ENCODE measurements around the gene COL9A3. TPM values are rescaled to one million over a fixed set of nuclear protein-coding genes. Genes with fewer than 3 reads are reported as not detected.

Gene COL9A3
- total RNA-seq, result 1 to 10 TPM; 1.5 to 7.6 (median 3.5) TPM
- long read RNA-seq, partial matches to known transcripts, result 0 of 1 reads
- long read RNA-seq, other reads (novel, unspliced or antisense), result 1 of 1 reads

GRCh38 chr20:62816884-62817873 is at the start of gene COL9A3:
TSS of gene COL9A3 (plus strand) at chr20:62817050. CDS start at chr20:62817065, 15 bp downstream.
- DNase-seq (no peak), ATAC-seq (no peak)
- no peaks in the 10 kb centered on the region for H3K9me3 ChIP-seq
- H3K27me3 ChIP-seq, result no peaks in the 10 kb centered on the region
- H3K4me1 ChIP-seq, result peaks cover 0 to 6% (median under 1%) of the 10 kb centered on the region in 4 donors
- H3K36me3 ChIP-seq, result peaks cover 0 to 8% (median 4%) of the 10 kb centered on the region in 4 donors
- H3K27ac ChIP-seq, result no peak within 1 kb of the TSS
- WGBS (ENCODE audit: insufficient coverage, low coverage, low lambda C conversion rate, missing lambda C conversion rate), result under 1% methylated on average over 26 of the region's 108 CpGs
- intact Hi-C loops (cut with DNase I), result no loop called here
- no peak within 1 kb of the TSS for H3K4me3 ChIP-seq
- TF ChIP-seq POLR2A (IDR thresholded peaks at IDR 0.05), result no peak
- TF ChIP-seq CTCF (IDR thresholded peaks at IDR 0.05), result no peak

- WGBS (ENCODE audit: insufficient coverage, low coverage, low lambda C conversion rate, missing lambda C conversion rate), result no CpG with 5 or more reads among the region's 8 CpGs
- TF ChIP-seq POLR2A (IDR thresholded peaks at IDR 0.05), result no peak
- no peak for TF ChIP-seq CTCF (IDR thresholded peaks at IDR 0.05)
- DNase-seq, result peak in 1 of 3 donors; percentile 27
These were observed 48.7 kb upstream of the COL9A3 start for GRCh38 chr20:62768234-62768546.

GRCh38 chr20:62768551-62769287 is 48.1 kb upstream of the COL9A3 start:
- ATAC-seq, result no peak
- H3K4me3 ChIP-seq, result no peak overlapping the region

More at GRCh38 chr20:62768234-62768546, 48.7 kb upstream of the COL9A3 start:
- H3K4me3 ChIP-seq, result no peak overlapping the region
- no peaks in the 10 kb centered on the region for H3K9me3 ChIP-seq
- H3K4me1 ChIP-seq, result peaks cover 0 to 29% (median 14%) of the 10 kb centered on the region in 4 donors
- H3K36me3 ChIP-seq, result no peaks in the 10 kb centered on the region
- H3K27ac ChIP-seq, result no peak overlapping the region
- intact Hi-C loops (cut with DNase I), result no loop called here
- no peaks in the 10 kb centered on the region for H3K27me3 ChIP-seq
- no peak for ATAC-seq

More at GRCh38 chr20:62768551-62769287, 48.1 kb upstream of the COL9A3 start:
- H3K4me1 ChIP-seq, result peaks cover 0 to 34% (median 17%) of the 10 kb centered on the region in 4 donors
- WGBS (ENCODE audit: insufficient coverage, low coverage, low lambda C conversion rate, missing lambda C conversion rate), result 45% methylated on average over 7 of the region's 21 CpGs
- no peaks in the 10 kb centered on the region for H3K27me3 ChIP-seq
- no peak overlapping the region for H3K27ac ChIP-seq
- TF ChIP-seq CTCF (IDR thresholded peaks at IDR 0.05) (no peak), POLR2A (IDR thresholded peaks at IDR 0.05) (no peak)
- DNase-seq, result peak; percentile 16 to 69 (median 52)
- no peaks in the 10 kb centered on the region for H3K9me3 ChIP-seq
- H3K36me3 ChIP-seq, result no peaks in the 10 kb centered on the region
- intact Hi-C loops (cut with DNase I), result no loop called here
